Measurements from ENCODE around the gene UBE3D. TPM values are rescaled to one million over a fixed set of nuclear protein-coding genes. Genes with fewer than 3 reads are reported as not detected.

UBE3D gene
- total RNA-seq, 1 experiment from 2014 or later: 10.7 TPM

DNA sequence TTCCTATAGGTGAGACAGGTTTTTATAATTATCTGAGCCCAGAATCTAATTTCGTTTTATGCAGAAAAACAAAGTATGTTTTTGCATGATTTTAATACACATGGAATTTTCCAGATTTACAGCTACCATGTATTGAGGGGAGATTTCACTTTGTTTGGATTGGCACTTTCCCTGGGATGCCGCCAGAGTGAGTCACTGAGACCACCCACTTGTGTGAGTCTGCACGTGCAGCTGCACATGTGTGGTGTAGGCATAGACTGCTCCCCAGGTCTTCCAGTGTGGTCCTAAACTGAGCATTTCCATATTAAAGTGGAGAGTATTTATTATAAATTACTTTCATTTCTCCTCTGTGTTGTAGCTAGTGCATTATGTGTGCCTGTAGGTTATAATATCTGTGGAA lies 186.8 kb downstream of the UBE3D start:
- H3K9ac ChIP-seq (ENCODE audit: extremely low read depth, insufficient read length, low read length): no peak overlapping the region
- H3K18ac ChIP-seq (ENCODE audit: insufficient read length, low read depth, low read length): no peak overlapping the region
- no peak overlapping the region for H3K4ac ChIP-seq (ENCODE audit: low read depth, low read length)
- H4K5ac ChIP-seq (ENCODE audit: insufficient read length, low read depth, low read length): no peak overlapping the region
- H4K8ac ChIP-seq (replicated peaks; ENCODE audit: insufficient read length, low read depth, low read length): no peak overlapping the region
- DNase-seq: no peak
- H3T11ph ChIP-seq (ENCODE audit: low read length): no peak overlapping the region
- TF ChIP-seq, protein P1, sequence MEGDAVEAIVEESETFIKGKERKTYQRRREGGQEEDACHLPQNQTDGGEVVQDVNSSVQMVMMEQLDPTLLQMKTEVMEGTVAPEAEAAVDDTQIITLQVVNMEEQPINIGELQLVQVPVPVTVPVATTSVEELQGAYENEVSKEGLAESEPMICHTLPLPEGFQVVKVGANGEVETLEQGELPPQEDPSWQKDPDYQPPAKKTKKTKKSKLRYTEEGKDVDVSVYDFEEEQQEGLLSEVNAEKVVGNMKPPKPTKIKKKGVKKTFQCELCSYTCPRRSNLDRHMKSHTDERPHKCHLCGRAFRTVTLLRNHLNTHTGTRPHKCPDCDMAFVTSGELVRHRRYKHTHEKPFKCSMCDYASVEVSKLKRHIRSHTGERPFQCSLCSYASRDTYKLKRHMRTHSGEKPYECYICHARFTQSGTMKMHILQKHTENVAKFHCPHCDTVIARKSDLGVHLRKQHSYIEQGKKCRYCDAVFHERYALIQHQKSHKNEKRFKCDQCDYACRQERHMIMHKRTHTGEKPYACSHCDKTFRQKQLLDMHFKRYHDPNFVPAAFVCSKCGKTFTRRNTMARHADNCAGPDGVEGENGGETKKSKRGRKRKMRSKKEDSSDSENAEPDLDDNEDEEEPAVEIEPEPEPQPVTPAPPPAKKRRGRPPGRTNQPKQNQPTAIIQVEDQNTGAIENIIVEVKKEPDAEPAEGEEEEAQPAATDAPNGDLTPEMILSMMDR (conservative IDR thresholded peaks at IDR 0.05): no peak
- no peak overlapping the region for H4K91ac ChIP-seq (ENCODE audit: insufficient read length, low read depth, low read length)
- H4K20me1 ChIP-seq (ENCODE audit: control insufficient read depth, insufficient read depth, insufficient read length): no peaks in the 10 kb centered on the region
- no peak overlapping the region for H3K56ac ChIP-seq (ENCODE audit: insufficient read length, low read depth, low read length)
- no peaks in the 10 kb centered on the region for H3K23me2 ChIP-seq (ENCODE audit: insufficient read length, low read depth, low read length, poor library complexity, severe bottlenecking)
- no peak overlapping the region for H3K23ac ChIP-seq (ENCODE audit: insufficient read length, low read depth, low read length)
- no peaks in the 10 kb centered on the region for H3K27me3 ChIP-seq (ENCODE audit: insufficient read depth, low read length)
- no peak overlapping the region for H2BK120ac ChIP-seq (ENCODE audit: low read depth, low read length, poor library complexity, severe bottlenecking)
- H3K4me1 ChIP-seq (ENCODE audit: insufficient read depth, low read length): no peaks in the 10 kb centered on the region
- no peak overlapping the region for H3K4me3 Mint-ChIP-seq
- H3K27ac Mint-ChIP-seq: no peak overlapping the region
- H3K4me2 ChIP-seq (ENCODE audit: insufficient read depth, insufficient read length, low read length): no peak overlapping the region
- no peak overlapping the region for H2BK15ac ChIP-seq (ENCODE audit: low read depth, low read length)
- no peaks in the 10 kb centered on the region for H3K79me2 ChIP-seq (ENCODE audit: insufficient read depth, low read length)
- H2BK12ac ChIP-seq (ENCODE audit: insufficient read length, low read depth, low read length): no peak overlapping the region
- H3K79me1 ChIP-seq (ENCODE audit: insufficient read depth, low read depth, low read length, poor library complexity, severe bottlenecking): no peaks in the 10 kb centered on the region
- WGBS (ENCODE audit: extremely low coverage, insufficient read length, low lambda C conversion rate): no CpG with 5 or more reads among the region's 3 CpGs
- H2BK20ac ChIP-seq (ENCODE audit: low read depth, low read length, poor library complexity, severe bottlenecking): no peak overlapping the region
- no peaks in the 10 kb centered on the region for H3K36me3 Mint-ChIP-seq (ENCODE audit: insufficient read depth in 1 of 3, low read depth in 3 of 3)
- H3K27ac ChIP-seq (ENCODE audit: insufficient read length, low read depth, low read length): no peak overlapping the region
- no peak overlapping the region for H3K14ac ChIP-seq (ENCODE audit: insufficient read depth, low read length)
- H3K9me3 Mint-ChIP-seq: no peaks in the 10 kb centered on the region
- no peaks in the 10 kb centered on the region for H3K27me3 Mint-ChIP-seq (ENCODE audit: low read depth)
- no peak overlapping the region for H2AFZ ChIP-seq (ENCODE audit: low read length)
- H2AK5ac ChIP-seq (ENCODE audit: insufficient read length, low read length): no peak overlapping the region
- H2BK5ac ChIP-seq (ENCODE audit: insufficient read length, low read length): no peak overlapping the region
- no peaks in the 10 kb centered on the region for H3K4me1 Mint-ChIP-seq
- no peaks in the 10 kb centered on the region for H3K9me3 ChIP-seq (ENCODE audit: control insufficient read depth, low read depth, low read length)

Measured in H9 (cell line).